Spinal cord (tissue), 10 donors: ENCODE data around the gene POLD3. TPM values are rescaled to one million over a fixed set of nuclear protein-coding genes. Genes with fewer than 3 reads are reported as not detected.

Experiments
- DNase-seq, 6 donors: peaks; one replicate each; pipeline versions ENCODE4 v3.0.0 to v3.0.0-alpha.2; 2013 to 2015; ENCODE audit warnings: low spot score in 6 of 6, low read depth in 4 of 6
- H3K27ac ChIP-seq: one replicate; pipeline ENCODE4 v1.5.1; 2013; ENCODE audit warnings: low read depth, low read length, control low read depth
- H3K27me3 ChIP-seq: one replicate; pipeline ENCODE4 v1.6.1; 2013; ENCODE audit warnings: low read length; ENCODE audit not compliant: control insufficient read depth, insufficient read depth
- H3K36me3 ChIP-seq: one replicate; pipeline ENCODE4 v1.6.1; 2013; ENCODE audit warnings: low read length; ENCODE audit not compliant: control insufficient read depth, insufficient read depth
- H3K4me1 ChIP-seq: one replicate; pipeline ENCODE4 v1.6.1; 2013; ENCODE audit warnings: low read length; ENCODE audit not compliant: control insufficient read depth, insufficient read depth
- H3K4me3 ChIP-seq: one replicate; pipeline ENCODE4 v1.5.1; 2013; ENCODE audit warnings: low read depth, low read length, control low read depth
- H3K9me3 ChIP-seq: one replicate; pipeline ENCODE4 v1.6.1; 2013; ENCODE audit warnings: low read length; ENCODE audit not compliant: control insufficient read depth, insufficient read depth
- WGBS: methylation state at CpG from one replicate; pipeline ENCODE4 v1.1.5; 2013; ENCODE audit warnings: missing lambda C conversion rate; ENCODE audit not compliant: insufficient coverage; 5-methylcytosine and 5-hydroxymethylcytosine counted together
- polyA plus RNA-seq, 2 donors: library from polyadenylated mRNA; unstranded; fragments of 120-200 nt; gene quantifications; one replicate each; pipeline ENCODE4 v1.2.1, GENCODE V29; 2013; ENCODE audit not compliant: insufficient read length in 2 of 2
- total RNA-seq, 2 donors: library from RNA; depleted of rRNA in 1 of 2; stranded (reverse); fragments of 120-200 nt in 1 of 2; fragments of >200 nt in 1 of 2; gene quantifications; one replicate each; pipeline versions ENCODE4 v1.2.3 to v1.2.4, GENCODE V29; 2013 to 2014
- donor health status: healthy.

POLD3 gene
- total and polyA plus RNA-seq, 4 donors: 15.5 to 17.7 (median 16.3) TPM

DNA sequence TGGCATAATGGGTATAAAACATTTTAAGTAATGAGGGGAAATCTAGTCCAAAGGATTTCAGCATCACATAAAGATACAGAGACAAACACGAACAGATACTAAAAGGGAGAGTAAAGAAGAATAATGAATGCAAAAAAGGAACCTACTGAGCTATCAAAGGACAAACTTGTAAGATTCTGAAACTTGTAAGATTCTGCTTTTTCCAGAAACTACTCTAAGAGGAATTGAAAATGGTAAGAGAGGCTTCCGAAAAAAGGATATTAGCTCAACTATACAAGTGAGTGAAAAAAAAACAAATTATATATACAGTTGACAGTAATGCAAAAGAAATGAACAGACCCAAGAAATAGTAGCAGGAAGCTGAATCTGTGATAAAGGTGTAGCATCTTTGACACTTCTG lies 37.7 kb downstream of the POLD3 start:
- Histone ChIP-seq H3K4me1 (no peaks in the 10 kb centered on the region), H3K27ac (no peak overlapping the region), H3K36me3 (peaks cover 3% of the 10 kb centered on the region), H3K9me3 (no peaks in the 10 kb centered on the region), H3K4me3 (no peak overlapping the region), H3K27me3 (no peaks in the 10 kb centered on the region)
- WGBS: no CpG with 5 or more reads among the region's 2 CpGs
- DNase-seq: no peak

DNA sequence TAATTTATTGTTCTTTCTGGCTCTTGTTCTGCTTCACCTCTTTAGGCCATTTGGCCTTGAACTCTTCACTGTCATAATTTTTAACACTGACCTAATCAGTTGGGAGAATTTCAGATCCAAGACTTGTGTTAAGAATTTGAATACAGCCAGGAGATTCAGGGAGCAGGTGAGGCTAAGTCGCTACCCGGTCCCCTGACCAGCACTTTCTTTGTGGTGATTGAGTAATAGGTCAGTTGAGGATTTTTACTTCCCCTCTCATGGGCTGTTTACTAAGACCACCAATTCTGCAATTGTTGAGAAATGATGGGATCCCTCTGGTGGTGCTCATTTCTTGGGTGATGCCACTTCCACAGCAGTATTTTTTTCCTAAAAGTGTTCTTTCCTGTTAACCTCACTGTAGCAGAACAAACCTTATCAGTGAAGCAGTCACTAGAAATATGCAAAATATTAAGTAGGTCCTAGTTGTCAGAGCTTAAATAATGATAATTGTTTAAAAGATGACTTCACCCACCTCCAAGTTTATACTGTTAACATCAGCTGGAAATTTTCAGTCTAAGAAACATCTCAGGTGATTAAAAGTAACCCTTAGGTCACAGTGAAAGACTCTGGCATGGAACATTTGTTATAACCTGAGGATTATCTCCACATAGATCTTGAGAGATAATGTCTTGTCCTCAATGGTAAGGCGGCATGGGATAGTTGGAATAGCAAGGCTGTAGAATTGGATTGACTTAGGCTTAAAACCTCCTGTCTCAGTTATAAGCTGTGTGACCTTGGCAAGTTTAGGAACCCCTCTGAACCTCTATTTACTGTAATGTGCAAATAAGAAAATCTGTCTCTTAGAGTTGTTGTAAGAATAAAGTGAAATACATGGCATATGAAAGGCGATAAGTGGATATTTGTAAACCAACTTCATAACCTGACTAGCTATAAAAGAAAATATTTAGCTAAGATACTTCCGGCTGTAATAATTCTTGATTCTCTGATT lies 41.3 kb downstream of the POLD3 start:
- Histone ChIP-seq H3K36me3 (peaks cover 8% of the 10 kb centered on the region), H3K27ac (no peak overlapping the region), H3K4me3 (no peak overlapping the region), H3K9me3 (no peaks in the 10 kb centered on the region), H3K27me3 (no peaks in the 10 kb centered on the region), H3K4me1 (no peaks in the 10 kb centered on the region)
- no CpG with 5 or more reads among the region's 5 CpGs for WGBS
- DNase-seq: no peak

DNA sequence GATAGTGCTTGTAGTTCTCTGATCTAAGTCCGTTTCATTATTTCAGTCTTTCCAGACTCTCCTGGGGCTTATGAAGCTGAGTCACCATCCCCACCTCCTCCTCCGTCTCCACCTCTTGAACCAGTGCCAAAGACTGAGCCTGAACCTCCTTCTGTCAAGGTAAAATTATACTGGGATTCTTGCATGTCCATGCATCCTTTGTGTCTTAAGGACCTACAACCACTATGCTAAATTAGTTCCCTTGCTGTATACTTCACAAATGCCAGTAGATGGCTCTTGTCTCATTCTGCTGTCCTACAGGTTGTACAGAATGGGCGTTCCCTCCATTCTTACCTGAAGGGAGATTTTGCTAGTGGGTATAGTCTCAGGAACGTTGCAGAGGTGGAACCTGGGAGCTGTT lies 42.2 kb downstream of the POLD3 start:
- H3K27me3 ChIP-seq: no peaks in the 10 kb centered on the region
- no peak overlapping the region for H3K27ac ChIP-seq
- peak in 2 of 6 donors; percentile 13 to 69 for DNase-seq
- no peaks in the 10 kb centered on the region for H3K9me3 ChIP-seq
- H3K4me1 ChIP-seq: no peaks in the 10 kb centered on the region
- H3K36me3 ChIP-seq: peaks cover 8% of the 10 kb centered on the region
- WGBS: 83% methylated on average over 2 of the region's 4 CpGs
- H3K4me3 ChIP-seq: no peak overlapping the region

- 100% methylated on average over 1 of the region's 1 CpG for WGBS
- peaks cover under 1% of the 10 kb centered on the region for H3K4me1 ChIP-seq
- no peaks in the 10 kb centered on the region for H3K9me3 ChIP-seq
- no peak for DNase-seq
- H3K27me3 ChIP-seq: no peaks in the 10 kb centered on the region
- H3K36me3 ChIP-seq: peaks cover 6% of the 10 kb centered on the region
- no peak overlapping the region for H3K4me3 ChIP-seq
- no peak overlapping the region for H3K27ac ChIP-seq
Measured at GRCh38 chr11:74636630-74637184, 44.3 kb downstream of the POLD3 start.

- Histone ChIP-seq H3K36me3 (peaks cover 6% of the 10 kb centered on the region), H3K4me3 (no peak overlapping the region), H3K9me3 (no peaks in the 10 kb centered on the region), H3K27ac (no peak overlapping the region), H3K4me1 (peaks cover 3% of the 10 kb centered on the region), H3K27me3 (no peaks in the 10 kb centered on the region)
- WGBS: 78% methylated on average over 1 of the region's 1 CpG
- peak in 1 of 6 donors; percentile 72 for DNase-seq
Measured at GRCh38 chr11:74637700-74638099, 45.3 kb downstream of the POLD3 start.

DNA sequence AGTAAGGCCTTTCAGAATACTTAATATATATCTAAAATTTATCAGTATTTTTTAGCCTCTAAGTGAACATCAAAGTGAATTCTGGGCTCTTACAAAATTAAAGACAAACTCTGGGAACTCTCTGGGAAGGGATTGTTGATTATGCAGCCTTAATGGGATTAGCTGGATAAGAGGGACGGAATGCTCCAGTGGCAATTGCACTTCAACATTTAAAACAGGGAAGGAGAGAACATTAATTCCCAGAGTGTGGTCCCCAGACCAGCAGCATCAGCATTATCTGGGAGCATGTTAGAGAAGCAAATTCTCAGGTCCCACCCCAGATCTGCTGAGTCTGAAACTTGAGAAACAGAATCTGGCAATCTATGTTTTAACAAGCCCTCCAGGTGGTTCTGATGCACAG lies 46.5 kb downstream of the POLD3 start:
- Histone ChIP-seq H3K27me3 (no peaks in the 10 kb centered on the region), H3K4me3 (no peak overlapping the region), H3K9me3 (no peaks in the 10 kb centered on the region), H3K27ac (no peak overlapping the region), H3K4me1 (peaks cover 3% of the 10 kb centered on the region), H3K36me3 (peaks cover 6% of the 10 kb centered on the region)
- WGBS: no CpG with 5 or more reads among the region's 1 CpG
- peak in 2 of 6 donors; percentile 23 to 42 for DNase-seq

DNA sequence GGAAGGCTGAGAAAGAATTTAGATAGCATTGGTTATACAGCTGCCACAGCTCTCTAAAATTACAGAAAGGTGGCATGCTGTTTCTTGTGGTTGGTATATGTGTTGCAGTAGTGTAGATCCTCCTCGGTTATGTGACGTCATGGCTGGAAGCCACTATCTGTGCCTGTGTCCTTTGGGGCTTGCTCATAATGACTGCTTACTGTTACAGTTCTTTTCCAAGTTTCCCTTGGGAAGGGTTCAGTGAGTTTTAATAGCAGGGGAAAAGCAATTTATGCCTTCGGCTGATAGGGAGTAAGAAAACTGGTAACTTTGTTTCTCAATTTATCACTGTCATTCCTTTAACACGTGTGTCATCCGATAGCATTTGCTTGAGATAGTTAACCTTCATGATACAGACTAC lies 47.2 kb downstream of the POLD3 start:
- peaks cover 6% of the 10 kb centered on the region for H3K36me3 ChIP-seq
- H3K27me3 ChIP-seq: no peaks in the 10 kb centered on the region
- DNase-seq: peak in 2 of 6 donors; percentile 9 to 67
- H3K9me3 ChIP-seq: no peaks in the 10 kb centered on the region
- no CpG with 5 or more reads among the region's 5 CpGs for WGBS
- H3K27ac ChIP-seq: no peak overlapping the region
- peaks cover 3% of the 10 kb centered on the region for H3K4me1 ChIP-seq
- H3K4me3 ChIP-seq: no peak overlapping the region

DNA sequence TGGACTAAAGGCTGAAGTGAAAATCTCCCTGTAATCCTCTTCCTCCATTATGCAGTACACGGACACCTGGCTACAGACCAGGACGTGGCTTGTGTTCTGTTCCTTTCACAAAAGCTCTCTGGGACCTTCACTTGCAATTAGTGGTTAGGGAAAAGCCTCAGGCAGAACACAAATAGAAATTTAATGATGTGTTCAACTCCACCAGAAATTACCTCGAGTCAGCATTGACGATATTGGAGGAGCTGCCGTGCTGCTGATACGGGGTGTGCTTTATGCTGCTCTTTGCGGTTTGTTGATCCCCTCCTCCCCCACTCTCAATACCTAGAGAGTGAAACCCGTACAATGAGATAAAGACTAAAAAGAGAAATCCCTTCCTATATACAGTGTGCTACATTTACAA lies 48.9 kb downstream of the POLD3 start:
- Histone ChIP-seq H3K4me3 (no peak overlapping the region), H3K27me3 (no peaks in the 10 kb centered on the region), H3K9me3 (no peaks in the 10 kb centered on the region), H3K36me3 (no peaks in the 10 kb centered on the region), H3K4me1 (peaks cover 3% of the 10 kb centered on the region), H3K27ac (no peak overlapping the region)
- WGBS: 80% methylated on average over 1 of the region's 8 CpGs
- DNase-seq: peak in 2 of 6 donors; percentile 69 to 87

GRCh38 chr11:74641905-74642304 lies 49.5 kb downstream of the POLD3 start:
- no peaks in the 10 kb centered on the region for H3K9me3 ChIP-seq
- H3K36me3 ChIP-seq: no peaks in the 10 kb centered on the region
- H3K27ac ChIP-seq: no peak overlapping the region
- WGBS: 90% methylated on average over 4 of the region's 4 CpGs
- peak in 1 of 6 donors; percentile 35 for DNase-seq
- no peaks in the 10 kb centered on the region for H3K27me3 ChIP-seq
- H3K4me3 ChIP-seq: no peak overlapping the region
- H3K4me1 ChIP-seq: peaks cover 3% of the 10 kb centered on the region
